ENCODE results near the gene CLSTN2.

The CLSTN2 gene

DNA sequence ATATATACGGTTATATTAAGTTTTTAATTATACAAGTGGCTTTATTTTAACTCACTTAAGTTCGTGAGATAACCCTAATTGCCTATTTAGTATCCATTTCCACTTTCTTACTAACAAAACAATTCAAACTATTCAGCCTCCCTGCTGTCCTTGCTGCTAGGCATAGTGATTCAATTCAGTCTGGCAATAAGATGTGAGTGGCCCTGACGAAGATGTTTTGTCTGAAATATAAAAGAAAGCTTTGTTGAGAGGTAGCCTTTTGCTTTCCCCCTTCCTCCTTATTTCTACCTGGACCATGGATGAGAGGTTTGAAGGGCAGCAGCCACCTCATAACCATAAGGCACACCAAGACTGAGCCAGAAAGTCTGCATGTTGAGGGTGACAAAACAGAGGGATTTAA is 653.6 kb downstream of the CLSTN2 start:
- no peak overlapping the region for H4K91ac ChIP-seq (ENCODE audit: low read depth, low read length)
- no peak overlapping the region for H3K4me3 ChIP-seq (ENCODE audit: low read depth, low read length)
- no peak overlapping the region for H3K14ac ChIP-seq (ENCODE audit: low read length)
- no peak overlapping the region for H3K4ac ChIP-seq (ENCODE audit: low read depth, low read length)
- H2BK120ac ChIP-seq (ENCODE audit: insufficient read depth, low read length, poor library complexity), result no peak overlapping the region
- no peaks in the 10 kb centered on the region for H3K79me1 ChIP-seq (ENCODE audit: low read length)
- no peaks in the 10 kb centered on the region for H3K79me2 ChIP-seq (ENCODE audit: control insufficient read depth, insufficient read depth, low read length, poor library complexity)
- no CpG with 5 or more reads among the region's 3 CpGs for WGBS (ENCODE audit: extremely low coverage, insufficient coverage, insufficient read length)
- no peak overlapping the region for H3K9ac ChIP-seq (ENCODE audit: low read length)
- no peak overlapping the region for H4K12ac ChIP-seq (ENCODE audit: low read depth, low read length)
- H2BK12ac ChIP-seq (ENCODE audit: low read length), result no peak overlapping the region
- no peak overlapping the region for H3K4me2 ChIP-seq (ENCODE audit: low read length)
- H3K9me3 ChIP-seq (ENCODE audit: insufficient read depth, low read depth, low read length), result no peaks in the 10 kb centered on the region
- H3K4me1 ChIP-seq (ENCODE audit: control insufficient read depth in 1 of 2, insufficient read depth in 2 of 2, low read length in 2 of 2), result no peaks in the 10 kb centered on the region
- no peak overlapping the region for H3K18ac ChIP-seq (ENCODE audit: low read length)
- H3K23ac ChIP-seq (ENCODE audit: low read length), result no peak overlapping the region
- H3K27me3 ChIP-seq (ENCODE audit: insufficient read depth, low read length), result no peaks in the 10 kb centered on the region
- H2AK5ac ChIP-seq (ENCODE audit: low read length), result no peak overlapping the region
- no peak overlapping the region for H2BK5ac ChIP-seq (ENCODE audit: low read depth, low read length, poor library complexity)
- H3K36me3 ChIP-seq (ENCODE audit: control insufficient read depth in 1 of 2, insufficient read depth in 2 of 2, low read length in 2 of 2), result no peaks in the 10 kb centered on the region
- H4K8ac ChIP-seq (ENCODE audit: low read depth, low read length), result no peak overlapping the region
- H3K27ac ChIP-seq (ENCODE audit: low read depth, low read length), result no peak overlapping the region
- H2AFZ ChIP-seq (ENCODE audit: insufficient read depth, low read length, poor library complexity), result no peak overlapping the region
- no peak for DNase-seq

GRCh38 chr3:140593766-140594165 is 658.8 kb downstream of the CLSTN2 start:
- no peak overlapping the region for H2AFZ ChIP-seq (ENCODE audit: insufficient read depth, low read length, poor library complexity)
- H4K12ac ChIP-seq (ENCODE audit: low read depth, low read length), result no peak overlapping the region
- no peak overlapping the region for H3K4me3 ChIP-seq (ENCODE audit: low read depth, low read length)
- no peaks in the 10 kb centered on the region for H3K36me3 ChIP-seq (ENCODE audit: control insufficient read depth in 1 of 2, insufficient read depth in 2 of 2, low read length in 2 of 2)
- H3K4me2 ChIP-seq (ENCODE audit: low read length), result no peak overlapping the region
- no peak overlapping the region for H3K27ac ChIP-seq (ENCODE audit: low read depth, low read length)
- no peak overlapping the region for H3K9ac ChIP-seq (ENCODE audit: low read length)
- H3K79me2 ChIP-seq (ENCODE audit: control insufficient read depth, insufficient read depth, low read length, poor library complexity), result no peaks in the 10 kb centered on the region
- no CpG with 5 or more reads among the region's 3 CpGs for WGBS (ENCODE audit: extremely low coverage, insufficient coverage, insufficient read length)
- no peak overlapping the region for H3K23ac ChIP-seq (ENCODE audit: low read length)
- no peak for DNase-seq
- no peak overlapping the region for H3K14ac ChIP-seq (ENCODE audit: low read length)
- H4K8ac ChIP-seq (ENCODE audit: low read depth, low read length), result no peak overlapping the region
- H3K79me1 ChIP-seq (ENCODE audit: low read length), result no peaks in the 10 kb centered on the region
- no peak overlapping the region for H2BK120ac ChIP-seq (ENCODE audit: insufficient read depth, low read length, poor library complexity)
- no peak overlapping the region for H2AK5ac ChIP-seq (ENCODE audit: low read length)
- no peak overlapping the region for H3K18ac ChIP-seq (ENCODE audit: low read length)
- no peaks in the 10 kb centered on the region for H3K4me1 ChIP-seq (ENCODE audit: control insufficient read depth in 1 of 2, insufficient read depth in 2 of 2, low read length in 2 of 2)
- no peak overlapping the region for H3K4ac ChIP-seq (ENCODE audit: low read depth, low read length)
- H2BK5ac ChIP-seq (ENCODE audit: low read depth, low read length, poor library complexity), result no peak overlapping the region
- H3K27me3 ChIP-seq (ENCODE audit: insufficient read depth, low read length), result no peaks in the 10 kb centered on the region
- no peaks in the 10 kb centered on the region for H3K9me3 ChIP-seq (ENCODE audit: insufficient read depth, low read depth, low read length)
- no peak overlapping the region for H4K91ac ChIP-seq (ENCODE audit: low read depth, low read length)
- no peak overlapping the region for H2BK12ac ChIP-seq (ENCODE audit: low read length)

GRCh38 chr3:140595295-140595694 is 660.3 kb downstream of the CLSTN2 start:
- Histone ChIP-seq H4K8ac (ENCODE audit: low read depth, low read length) (no peak overlapping the region), H3K27ac (ENCODE audit: low read depth, low read length) (no peak overlapping the region), H3K36me3 (ENCODE audit: control insufficient read depth in 1 of 2, insufficient read depth in 2 of 2, low read length in 2 of 2) (no peaks in the 10 kb centered on the region), H3K4me1 (ENCODE audit: control insufficient read depth in 1 of 2, insufficient read depth in 2 of 2, low read length in 2 of 2) (no peaks in the 10 kb centered on the region), H2BK12ac (ENCODE audit: low read length) (no peak overlapping the region), H3K27me3 (ENCODE audit: insufficient read depth, low read length) (no peaks in the 10 kb centered on the region), H3K4me3 (ENCODE audit: low read depth, low read length) (no peak overlapping the region), H3K23ac (ENCODE audit: low read length) (no peak overlapping the region), H3K79me2 (ENCODE audit: control insufficient read depth, insufficient read depth, low read length, poor library complexity) (no peaks in the 10 kb centered on the region), H4K91ac (ENCODE audit: low read depth, low read length) (no peak overlapping the region), H2AFZ (ENCODE audit: insufficient read depth, low read length, poor library complexity) (no peak overlapping the region), H3K79me1 (ENCODE audit: low read length) (no peaks in the 10 kb centered on the region), H3K18ac (ENCODE audit: low read length) (no peak overlapping the region), H3K9me3 (ENCODE audit: insufficient read depth, low read depth, low read length) (no peaks in the 10 kb centered on the region), H2BK120ac (ENCODE audit: insufficient read depth, low read length, poor library complexity) (no peak overlapping the region), H3K4me2 (ENCODE audit: low read length) (no peak overlapping the region), H2BK5ac (ENCODE audit: low read depth, low read length, poor library complexity) (no peak overlapping the region), H3K9ac (ENCODE audit: low read length) (no peak overlapping the region), H3K4ac (ENCODE audit: low read depth, low read length) (no peak overlapping the region), H3K14ac (ENCODE audit: low read length) (no peak overlapping the region), H4K12ac (ENCODE audit: low read depth, low read length) (no peak overlapping the region), H2AK5ac (ENCODE audit: low read length) (no peak overlapping the region)
- WGBS (ENCODE audit: extremely low coverage, insufficient coverage, insufficient read length), result no CpG with 5 or more reads among the region's 2 CpGs
- DNase-seq, result no peak

- H3K79me1 ChIP-seq (ENCODE audit: low read length), result no peaks in the 10 kb centered on the region
- H3K36me3 ChIP-seq (ENCODE audit: control insufficient read depth in 1 of 2, insufficient read depth in 2 of 2, low read length in 2 of 2), result no peaks in the 10 kb centered on the region
- no peak overlapping the region for H3K9ac ChIP-seq (ENCODE audit: low read length)
- no peak overlapping the region for H4K12ac ChIP-seq (ENCODE audit: low read depth, low read length)
- no peak overlapping the region for H3K14ac ChIP-seq (ENCODE audit: low read length)
- no peaks in the 10 kb centered on the region for H3K4me1 ChIP-seq (ENCODE audit: control insufficient read depth in 1 of 2, insufficient read depth in 2 of 2, low read length in 2 of 2)
- H2AFZ ChIP-seq (ENCODE audit: insufficient read depth, low read length, poor library complexity), result no peak overlapping the region
- H3K27me3 ChIP-seq (ENCODE audit: insufficient read depth, low read length), result no peaks in the 10 kb centered on the region
- no peak overlapping the region for H3K23ac ChIP-seq (ENCODE audit: low read length)
- no peaks in the 10 kb centered on the region for H3K9me3 ChIP-seq (ENCODE audit: insufficient read depth, low read depth, low read length)
- H3K79me2 ChIP-seq (ENCODE audit: control insufficient read depth, insufficient read depth, low read length, poor library complexity), result no peaks in the 10 kb centered on the region
- no peak overlapping the region for H3K18ac ChIP-seq (ENCODE audit: low read length)
- DNase-seq, result no peak
- no peak overlapping the region for H3K4me2 ChIP-seq (ENCODE audit: low read length)
- no peak overlapping the region for H3K4ac ChIP-seq (ENCODE audit: low read depth, low read length)
- H4K91ac ChIP-seq (ENCODE audit: low read depth, low read length), result no peak overlapping the region
- H3K27ac ChIP-seq (ENCODE audit: low read depth, low read length), result no peak overlapping the region
- no peak overlapping the region for H2AK5ac ChIP-seq (ENCODE audit: low read length)
- H2BK120ac ChIP-seq (ENCODE audit: insufficient read depth, low read length, poor library complexity), result no peak overlapping the region
- no peak overlapping the region for H2BK5ac ChIP-seq (ENCODE audit: low read depth, low read length, poor library complexity)
- no peak overlapping the region for H2BK12ac ChIP-seq (ENCODE audit: low read length)
- H4K8ac ChIP-seq (ENCODE audit: low read depth, low read length), result no peak overlapping the region
- H3K4me3 ChIP-seq (ENCODE audit: low read depth, low read length), result no peak overlapping the region
- no CpG with 5 or more reads among the region's 3 CpGs for WGBS (ENCODE audit: extremely low coverage, insufficient coverage, insufficient read length)
Measured at GRCh38 chr3:140597364-140597763, 662.4 kb downstream of the CLSTN2 start.
